Loucy (cell line): ENCODE data around the gene EIF2S1.

ENCODE experiments used
- CTCF ChIP-seq: fragments of 200-600 bp; sonication (generic); conservative IDR thresholded peaks from 2 replicates; pipeline ENCODE4 v1.5.1; 2014; ENCODE audit warnings: mild to moderate bottlenecking, antibody characterized with exemption, low read length
- EZH2phosphoT487 ChIP-seq: fragments of 200-600 bp; IDR thresholded peaks from 2 replicates; pipeline ENCODE4 v1.6.1; 2018; ENCODE audit warnings: antibody characterized with exemption, mild to moderate bottlenecking, moderate library complexity, borderline replicate concordance

DNA sequence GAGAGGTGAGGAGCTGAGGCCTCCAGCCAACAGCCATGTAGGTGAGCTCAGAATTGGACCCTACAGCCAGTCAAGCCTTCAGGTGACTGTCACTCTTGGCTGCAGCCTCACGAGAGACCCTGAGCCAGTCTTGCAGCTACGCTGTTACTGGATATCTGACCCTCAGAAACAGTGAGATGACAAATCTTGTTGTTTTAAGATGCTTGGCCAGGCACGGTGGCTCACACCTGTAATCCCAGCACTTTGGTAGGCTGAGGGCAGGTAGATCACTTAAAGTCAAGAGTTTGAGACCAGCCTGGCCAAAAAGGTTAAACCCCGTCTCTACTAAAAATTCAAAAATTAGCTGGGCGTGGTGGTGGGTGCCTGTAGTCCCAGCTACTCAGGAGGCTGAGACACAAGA is 45.6 kb downstream of the EIF2S1 start:
- TF ChIP-seq CTCF = no peak
- no peak for TF ChIP-seq EZH2phosphoT487
